Gastrocnemius medialis (tissue), 4 donors: ENCODE data around the gene ZNF304. TPM values are rescaled to one million over a fixed set of nuclear protein-coding genes. Genes with fewer than 3 reads are reported as not detected.
A peak's percentile ranks its signal among the peaks of the same experiment; 100 is the strongest.

ENCODE experiments used
- ATAC-seq, 2 donors: fragments of 150-250 bp; one replicate each; pipeline ENCODE4 v1.9.1; 2016
- DNase-seq, 2 donors: peaks; one replicate each; pipeline ENCODE4 v3.0.0-alpha.2; 2019
- H3K27ac ChIP-seq, 4 donors: fragments of 200-600 bp; sonication (generic); 1 replicate in 1 of 4; 2 replicates in 3 of 4; pipeline ENCODE4 v1.5.1; 2016 to 2018; ENCODE audit warnings: mild to moderate bottlenecking in 2 of 4, moderate library complexity in 1 of 4
- H3K27me3 ChIP-seq, 3 donors: fragments of 200-600 bp; sonication (generic) in 2 of 3; 1 replicate in 1 of 3; 2 replicates in 2 of 3; pipeline versions ENCODE4 v1.5.1 to v1.6.0; 2016 to 2019; ENCODE audit warnings: mild to moderate bottlenecking in 1 of 3, moderate library complexity in 1 of 3
- H3K36me3 ChIP-seq, 2 donors: fragments of 200-600 bp; sonication (generic) in 1 of 2; one replicate each; pipeline ENCODE4 v1.5.1; 2017 to 2018
- H3K4me1 ChIP-seq, 2 donors: fragments of 200-600 bp; sonication (generic) in 1 of 2; one replicate each; pipeline ENCODE4 v1.5.1; 2016 to 2017; ENCODE audit warnings: mild to moderate bottlenecking in 2 of 2
- H3K4me3 ChIP-seq, 4 donors: fragments of 200-600 bp; sonication (generic) in 3 of 4; 1 replicate in 1 of 4; 2 replicates in 3 of 4; pipeline ENCODE4 v1.5.1; 2016 to 2019; ENCODE audit warnings: mild to moderate bottlenecking in 2 of 4
- H3K9me3 ChIP-seq, 3 donors: fragments of 200-600 bp; sonication (generic) in 2 of 3; 1 replicate in 1 of 3; 2 replicates in 2 of 3; pipeline ENCODE4 v1.5.1; 2016 to 2019
- CTCF ChIP-seq, 5 experiments: fragments of 450-650 bp in 3 of 5; fragments of 200-600 bp in 2 of 5; sonication (generic) in 2 of 5; IDR thresholded peaks in 4 of 5; conservative IDR thresholded peaks in 1 of 5; 1 replicate in 4 of 5; 2 replicates in 1 of 5; pipeline ENCODE4 v1.5.1; 2016 to 2019; ENCODE audit warnings: antibody characterized with exemption in 5 of 5, mild to moderate bottlenecking in 3 of 5, moderate library complexity in 3 of 5
- POLR2A ChIP-seq, 2 donors: fragments of 450-650 bp; IDR thresholded peaks; one replicate each; pipeline ENCODE4 v1.6.1; 2017; ENCODE audit warnings: antibody characterized with exemption in 2 of 2, mild to moderate bottlenecking in 2 of 2, moderate library complexity in 2 of 2
- in situ Hi-C, 4 donors: fragments of 200-750 bp; cut with MboI; loops; one replicate each; pipeline versions ENCODE4 v1.15.0 to v1.8.0; 2017; ENCODE audit warnings: low sequenced_read_pairs in 4 of 4
- intact Hi-C: fragments of 100-400 bp; cut with DNase I; formaldehyde crosslinking; loops from one replicate; pipeline ENCODE4 v1.15.1; 2023; ENCODE audit warnings: low total_unique reads
- total RNA-seq, 4 donors: library from RNA; depleted of rRNA; stranded (reverse); fragments of >200 nt; gene quantifications; one replicate each; pipeline versions ENCODE4 v1.1.0 to v1.2.3, GENCODE V29; 2016

ZNF304 gene
- total RNA-seq, 4 donors from 2014 or later: 4.1 to 6.5 (median 4.8) TPM

GRCh38 chr19:57327993-57328392 lies 23.1 kb upstream of the ZNF304 start:
- intact Hi-C loops (no loop called here), in situ Hi-C loops (no loop called here)
- Histone ChIP-seq H3K36me3 (peaks cover 7 to 83% of the 10 kb centered on the region in 2 donors), H3K27ac (no peak overlapping the region), H3K9me3 (peaks cover 0 to 7% (median 0%) of the 10 kb centered on the region in 3 donors), H3K4me3 (no peak overlapping the region), H3K4me1 (no peaks in the 10 kb centered on the region), H3K27me3 (no peaks in the 10 kb centered on the region)
- no peak for TF ChIP-seq CTCF (IDR thresholded peaks at IDR 0.05 in 4 of 5, conservative IDR thresholded peaks at IDR 0.05 in 1 of 5)
- TF ChIP-seq POLR2A (IDR thresholded peaks at IDR 0.05): no peak
- DNase-seq: no peak
- ATAC-seq: no peak

- TF ChIP-seq CTCF (IDR thresholded peaks at IDR 0.05 in 4 of 5, conservative IDR thresholded peaks at IDR 0.05 in 1 of 5) (no peak), POLR2A (IDR thresholded peaks at IDR 0.05) (no peak)
- Histone ChIP-seq H3K4me1 (peaks cover 8 to 20% of the 10 kb centered on the region in 2 donors), H3K27ac (no peak overlapping the region), H3K27me3 (no peaks in the 10 kb centered on the region), H3K9me3 (peaks cover 0 to under 1% (median 0%) of the 10 kb centered on the region in 3 donors), H3K36me3 (peaks cover under 1 to 21% of the 10 kb centered on the region in 2 donors), H3K4me3 (no peak overlapping the region)
- ATAC-seq (no peak), DNase-seq (no peak)
- intact Hi-C loops: no loop called here
- in situ Hi-C loops: no loop called here
These were observed 16.9 kb upstream of the ZNF304 start for GRCh38 chr19:57334191-57334590.

GRCh38 chr19:57338877-57339276 lies 12.2 kb upstream of the ZNF304 start:
- H3K27me3 ChIP-seq: no peaks in the 10 kb centered on the region
- no peaks in the 10 kb centered on the region for H3K36me3 ChIP-seq
- H3K27ac ChIP-seq: peak overlapping the region; percentile 72 to 79 (median 76)
- in situ Hi-C loops: no loop called here
- no peak for TF ChIP-seq CTCF (IDR thresholded peaks at IDR 0.05 in 4 of 5, conservative IDR thresholded peaks at IDR 0.05 in 1 of 5)
- peak overlapping the region in 1 of 4 donors; percentile 17 for H3K4me3 ChIP-seq
- DNase-seq (peak in 1 of 2 donors; percentile 37), ATAC-seq (peak; percentile 87 to 97)
- H3K4me1 ChIP-seq: peaks cover 8 to 23% of the 10 kb centered on the region in 2 donors
- H3K9me3 ChIP-seq: no peaks in the 10 kb centered on the region
- intact Hi-C loops: loop anchor here (2.0 kb wide), 2 partner anchors 18 to 36 kb away; partner anchors contain the start of gene ZNF543

- H3K4me3 ChIP-seq: no peak overlapping the region
- ATAC-seq: no peak
- no peaks in the 10 kb centered on the region for H3K9me3 ChIP-seq
- no peak for DNase-seq
- H3K27me3 ChIP-seq: no peaks in the 10 kb centered on the region
- H3K36me3 ChIP-seq: no peaks in the 10 kb centered on the region
- TF ChIP-seq CTCF (IDR thresholded peaks at IDR 0.05 in 4 of 5, conservative IDR thresholded peaks at IDR 0.05 in 1 of 5) (no peak), POLR2A (IDR thresholded peaks at IDR 0.05) (no peak)
- peaks cover 8 to 15% of the 10 kb centered on the region in 2 donors for H3K4me1 ChIP-seq
- H3K27ac ChIP-seq: no peak overlapping the region
- intact Hi-C loops: no loop called here
- in situ Hi-C loops: no loop called here
These were observed 8.5 kb upstream of the ZNF304 start for GRCh38 chr19:57342582-57342981.

- ATAC-seq (peak; percentile 55 to 67), DNase-seq (peak; percentile 43 to 73)
- Histone ChIP-seq H3K27me3 (no peaks in the 10 kb centered on the region), H3K4me1 (peaks cover 19 to 26% of the 10 kb centered on the region in 2 donors), H3K36me3 (peaks cover 0 to 3% of the 10 kb centered on the region in 2 donors), H3K27ac (peak overlapping the region in 3 of 4 donors; percentile 65 to 72 (median 65)), H3K9me3 (no peaks in the 10 kb centered on the region), H3K4me3 (no peak overlapping the region)
- in situ Hi-C loops (no loop called here), intact Hi-C loops (no loop called here)
- no peak for TF ChIP-seq POLR2A (IDR thresholded peaks at IDR 0.05)
- no peak for TF ChIP-seq CTCF (IDR thresholded peaks at IDR 0.05 in 4 of 5, conservative IDR thresholded peaks at IDR 0.05 in 1 of 5)
These were observed 2.9 kb upstream of the ZNF304 start for GRCh38 chr19:57348136-57348535.
